Endothelial cell of umbilical vein (primary cell): ENCODE data around the gene METTL8. TPM values are rescaled to one million over a fixed set of nuclear protein-coding genes. Genes with fewer than 3 reads are reported as not detected.

ENCODE experiments used
- BruUV-seq: library from RNA; stranded (reverse); fragments of 400-500 nt; replicated peaks from 2 replicates; lab custom pipeline; 2021; lab: Mats Ljungman, UMichigan
- CTCF ChIA-PET: fragments of 300-600, 350-600 bp; sonication (Branson Sonifier 250); formaldehyde crosslinking; loops from one replicate; lab custom pipeline; 2021; ENCODE audit warnings: antibody characterized with exemption, inconsistent platforms; lab: Charles Lee
- POLR2A ChIA-PET: fragments of 300-600, 350-600 bp; sonication (Branson Sonifier 250); formaldehyde crosslinking; loops from one replicate; lab custom pipeline; 2021; ENCODE audit warnings: antibody characterized with exemption, inconsistent platforms; lab: Charles Lee
- DNase-seq: peaks from one replicate; pipeline ENCODE4 v3.0.0-alpha.2; 2011; ENCODE audit warnings: low read depth, low spot score
- FAIRE-seq: peaks from 2 replicates; lab custom pipeline; 2011; peaks lifted over from hg19 to GRCh38; lab: Jason Lieb, UNC
- H2AFZ ChIP-seq: 2 replicates; pipeline ENCODE4 v1.6.0; 2012; ENCODE audit warnings: low read depth, low read length, control low read depth, inconsistent platforms
- H3K27ac ChIP-seq: 2 replicates; pipeline ENCODE4 v1.5.1; 2011; ENCODE audit warnings: low read depth, mild to moderate bottlenecking, control low read depth, low read length, moderate library complexity; ENCODE audit not compliant: insufficient read depth
- H3K27me3 ChIP-seq, 2 experiments: 2 replicates each; pipeline versions ENCODE4 v1.6.0 to v1.6.1; 2011; ENCODE audit warnings: low read length in 2 of 2, mixed read lengths in 1 of 2; ENCODE audit not compliant: control insufficient read depth in 2 of 2, insufficient read depth in 2 of 2
- H3K36me3 ChIP-seq, 2 experiments: 2 replicates in 1 of 2; 3 replicates in 1 of 2; pipeline ENCODE4 v1.5.1; 2011; ENCODE audit warnings: low read length in 2 of 2, mild to moderate bottlenecking in 1 of 2, moderate library complexity in 1 of 2; ENCODE audit not compliant: control insufficient read depth in 2 of 2, insufficient read depth in 2 of 2; ENCODE audit errors: extremely low read depth in 1 of 2
- H3K4me1 ChIP-seq: 3 replicates; pipeline ENCODE4 v1.5.1; 2011; ENCODE audit warnings: mild to moderate bottlenecking, low read length; ENCODE audit not compliant: control insufficient read depth, insufficient read depth; ENCODE audit errors: extremely low read depth
- H3K4me2 ChIP-seq: 2 replicates; pipeline ENCODE4 v1.6.1; 2011; ENCODE audit warnings: low read length, control low read depth, mixed read lengths; ENCODE audit not compliant: insufficient read depth
- H3K4me3 ChIP-seq, 3 experiments: fragments of 200-600 bp in 1 of 3; sonication (generic), shearing (Covaris generic) in 1 of 3; replicated peaks in 1 of 3; 2 replicates each; pipeline ENCODE4 v1.5.1; 2011 to 2016; ENCODE audit warnings: control low read depth in 3 of 3, low read length in 3 of 3, mild to moderate bottlenecking in 2 of 3, inconsistent platforms in 1 of 3, low read depth in 1 of 3, moderate library complexity in 1 of 3; ENCODE audit not compliant: insufficient read depth in 1 of 3
- H3K79me2 ChIP-seq: 2 replicates; pipeline ENCODE4 v1.6.0; 2012; ENCODE audit warnings: low read length, inconsistent platforms; ENCODE audit not compliant: control insufficient read depth, insufficient read depth
- H3K9ac ChIP-seq: replicated peaks from 2 replicates; pipeline ENCODE3; 2011; ENCODE audit warnings: low read length, control low read depth; ENCODE audit not compliant: insufficient read depth; ENCODE audit errors: extremely low read depth
- H3K9me1 ChIP-seq: replicated peaks from 3 replicates; pipeline ENCODE4 v1.6.0; 2011; ENCODE audit warnings: mild to moderate bottlenecking, low read length; ENCODE audit not compliant: control insufficient read depth, insufficient read depth; ENCODE audit errors: extremely low read depth
- H3K9me3 ChIP-seq: replicated peaks from 2 replicates; pipeline ENCODE4 v1.5.1; 2012; ENCODE audit warnings: low read length, inconsistent platforms; ENCODE audit not compliant: control insufficient read depth, insufficient read depth
- H4K20me1 ChIP-seq: replicated peaks from 2 replicates; pipeline ENCODE3; 2011; ENCODE audit warnings: mild to moderate bottlenecking, low read length; ENCODE audit not compliant: control insufficient read depth, insufficient read depth; ENCODE audit errors: extremely low read depth
- EZH2 ChIP-seq: IDR thresholded peaks from 2 replicates; pipeline ENCODE4 v1.6.1; 2012; ENCODE audit warnings: borderline replicate concordance, low read depth, mild to moderate bottlenecking, moderate library complexity, low read length, inconsistent platforms; ENCODE audit not compliant: severe bottlenecking
- FOS ChIP-seq: IDR thresholded peaks from 2 replicates; pipeline ENCODE4 v1.6.1; 2011; ENCODE audit warnings: mild to moderate bottlenecking, low read length, moderate library complexity, borderline replicate concordance; ENCODE audit not compliant: insufficient read depth
- GATA2 ChIP-seq: IDR thresholded peaks from 2 replicates; pipeline ENCODE4 v1.7.0; 2011; ENCODE audit warnings: low read depth, mild to moderate bottlenecking, moderate library complexity, mixed read lengths, low read length; ENCODE audit not compliant: insufficient read length, insufficient read depth
- JUN ChIP-seq: IDR thresholded peaks from 2 replicates; pipeline ENCODE4 v1.6.1; 2011; ENCODE audit warnings: borderline replicate concordance, low read depth; ENCODE audit not compliant: insufficient read length, insufficient read depth
- MYC ChIP-seq: IDR thresholded peaks from one replicate; pipeline ENCODE4 v1.6.1; 2011; ENCODE audit warnings: mild to moderate bottlenecking, low read depth, low read length
- POLR2A ChIP-seq: IDR thresholded peaks from 2 replicates; pipeline ENCODE4 v1.6.1; 2012; ENCODE audit warnings: low read depth, mild to moderate bottlenecking, control low read depth, low read length
- POLR2AphosphoS5 ChIP-seq: IDR thresholded peaks from 2 replicates; pipeline ENCODE4 v1.6.1; 2012; ENCODE audit warnings: low read depth, mild to moderate bottlenecking, control low read depth, low read length, moderate library complexity; ENCODE audit not compliant: insufficient read depth
- dilution Hi-C: fragments of 300-500 bp; cut with MboI; formaldehyde crosslinking; loops from one replicate; pipeline ENCODE4 v1.15.0; 2019; ENCODE audit warnings: low sequenced_read_pairs; ENCODE audit not compliant: extremely low pct_ligation_motif_present
- intact Hi-C: fragments of 100-400 bp; cut with micrococcal nuclease; formaldehyde crosslinking; loops from one replicate; pipeline ENCODE4 v1.10.0; 2022
- polyA plus RNA-seq, 4 experiments: library from polyadenylated mRNA; depleted of rRNA in 3 of 4; stranded (reverse) in 3 of 4; unstranded in 1 of 4; fragments of >200 nt; gene quantifications; 2 replicates each; pipeline versions ENCODE4 v1.2.1 to v1.2.3, GENCODE V29; 2011 to 2012; ENCODE audit warnings: missing spikeins in 1 of 4
- total RNA-seq: library from RNA; stranded (reverse); gene quantifications from 2 replicates; pipeline ENCODE4 v1.2.3, GENCODE V29; 2021
- TF ChIP-seq, protein P1 (sequence below): IDR thresholded peaks from 2 replicates; pipeline ENCODE4 v1.6.1; 2011; ENCODE audit not compliant: insufficient read depth, insufficient read length
- TF ChIP-seq, protein P2 (sequence below), 2 donors: IDR thresholded peaks; 1 replicate in 1 of 2; 2 replicates in 1 of 2; pipeline ENCODE4 v1.5.1; 2011; ENCODE audit warnings: low read length in 2 of 2, mild to moderate bottlenecking in 2 of 2, moderate library complexity in 2 of 2, control low read depth in 1 of 2, inconsistent platforms in 1 of 2, low read depth in 1 of 2; ENCODE audit not compliant: insufficient read depth in 1 of 2; ENCODE audit errors: extremely low read depth in 1 of 2

METTL8 gene
- total and polyA plus RNA-seq, 2 donors (not counting 3 experiments of a cell fraction or from before 2014, with no cell fraction given): 7.0 to 20.2 TPM

GRCh38 chr2:171307560-171307959 lies 126.2 kb downstream of the METTL8 start:
- Histone ChIP-seq H3K9me3 (no peaks in the 10 kb centered on the region), H2AFZ (no peak overlapping the region), H3K9ac (no peak overlapping the region), H3K36me3 (no peaks in the 10 kb centered on the region), H3K79me2 (no peaks in the 10 kb centered on the region), H3K4me3 (no peak overlapping the region), H3K27me3 (no peaks in the 10 kb centered on the region), H3K9me1 (no peaks in the 10 kb centered on the region), H3K4me1 (no peaks in the 10 kb centered on the region), H3K27ac (no peak overlapping the region), H3K4me2 (no peak overlapping the region), H4K20me1 (no peaks in the 10 kb centered on the region)
- FAIRE-seq (no peak), DNase-seq (no peak)
- POLR2A ChIA-PET: no interaction called here
- dilution Hi-C loops (no loop called here), intact Hi-C loops (no loop called here)
- BruUV-seq: no TSS peak
- CTCF ChIA-PET: no interaction called here
- TF ChIP-seq MYC (no peak), GATA2 (no peak), EZH2 (no peak), POLR2AphosphoS5 (no peak), POLR2A (no peak), FOS (no peak), JUN (no peak)
- TF ChIP-seq, protein P1, sequence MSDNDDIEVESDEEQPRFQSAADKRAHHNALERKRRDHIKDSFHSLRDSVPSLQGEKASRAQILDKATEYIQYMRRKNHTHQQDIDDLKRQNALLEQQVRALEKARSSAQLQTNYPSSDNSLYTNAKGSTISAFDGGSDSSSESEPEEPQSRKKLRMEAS: no peak
- TF ChIP-seq, protein P2, sequence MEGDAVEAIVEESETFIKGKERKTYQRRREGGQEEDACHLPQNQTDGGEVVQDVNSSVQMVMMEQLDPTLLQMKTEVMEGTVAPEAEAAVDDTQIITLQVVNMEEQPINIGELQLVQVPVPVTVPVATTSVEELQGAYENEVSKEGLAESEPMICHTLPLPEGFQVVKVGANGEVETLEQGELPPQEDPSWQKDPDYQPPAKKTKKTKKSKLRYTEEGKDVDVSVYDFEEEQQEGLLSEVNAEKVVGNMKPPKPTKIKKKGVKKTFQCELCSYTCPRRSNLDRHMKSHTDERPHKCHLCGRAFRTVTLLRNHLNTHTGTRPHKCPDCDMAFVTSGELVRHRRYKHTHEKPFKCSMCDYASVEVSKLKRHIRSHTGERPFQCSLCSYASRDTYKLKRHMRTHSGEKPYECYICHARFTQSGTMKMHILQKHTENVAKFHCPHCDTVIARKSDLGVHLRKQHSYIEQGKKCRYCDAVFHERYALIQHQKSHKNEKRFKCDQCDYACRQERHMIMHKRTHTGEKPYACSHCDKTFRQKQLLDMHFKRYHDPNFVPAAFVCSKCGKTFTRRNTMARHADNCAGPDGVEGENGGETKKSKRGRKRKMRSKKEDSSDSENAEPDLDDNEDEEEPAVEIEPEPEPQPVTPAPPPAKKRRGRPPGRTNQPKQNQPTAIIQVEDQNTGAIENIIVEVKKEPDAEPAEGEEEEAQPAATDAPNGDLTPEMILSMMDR (IDR thresholded peaks at IDR 0.05; ENCODE audit: extremely low read depth in 1 of 2, insufficient read depth in 1 of 2, low read depth in 1 of 2, low read length in 2 of 2): no peak
